Keratinocyte (primary cell): ENCODE results near the gene ZNF678. TPM values are rescaled to one million over a fixed set of nuclear protein-coding genes. Genes with fewer than 3 reads are reported as not detected.

Experiments
- DNase-seq: peaks from one replicate; pipeline ENCODE4 v3.0.0-alpha.2; 2011; ENCODE audit warnings: low read depth, missing footprints, low spot score
- FAIRE-seq: peaks from 2 replicates; lab custom pipeline; 2011; peaks lifted over from hg19 to GRCh38; lab: Jason Lieb, UNC
- H2AFZ ChIP-seq: 2 replicates; pipeline ENCODE4 v1.6.0; 2012; ENCODE audit warnings: low read length, control low read depth, inconsistent platforms; ENCODE audit not compliant: control insufficient read depth
- H3K27ac ChIP-seq: 2 replicates; pipeline ENCODE4 v1.5.1; 2011; ENCODE audit warnings: low read length; ENCODE audit not compliant: control insufficient read depth, insufficient read depth
- H3K27me3 ChIP-seq: 3 replicates; pipeline ENCODE4 v1.6.0; 2011; ENCODE audit warnings: low read length; ENCODE audit not compliant: control insufficient read depth, insufficient read depth; ENCODE audit errors: extremely low read depth
- H3K36me3 ChIP-seq, 2 experiments: 2 replicates in 1 of 2; 3 replicates in 1 of 2; pipeline ENCODE4 v1.5.1; 2011; ENCODE audit warnings: low read length in 2 of 2, mild to moderate bottlenecking in 1 of 2; ENCODE audit not compliant: control insufficient read depth in 2 of 2, insufficient read depth in 2 of 2; ENCODE audit errors: extremely low read depth in 1 of 2
- H3K4me1 ChIP-seq: 3 replicates; pipeline ENCODE4 v1.5.1; 2011; ENCODE audit warnings: low read length; ENCODE audit not compliant: control insufficient read depth, insufficient read depth; ENCODE audit errors: extremely low read depth
- H3K4me2 ChIP-seq: 3 replicates; pipeline ENCODE4 v1.6.0; 2011; ENCODE audit warnings: low read depth, low read length; ENCODE audit not compliant: control insufficient read depth, insufficient read depth; ENCODE audit errors: extremely low read depth
- H3K4me3 ChIP-seq, 3 experiments: fragments of 200-600 bp in 1 of 3; sonication (generic) in 1 of 3; 2 replicates in 2 of 3; 3 replicates in 1 of 3; pipeline ENCODE4 v1.5.1; 2011 to 2016; ENCODE audit warnings: low read length in 3 of 3, mild to moderate bottlenecking in 3 of 3, control low read depth in 2 of 3, inconsistent platforms in 1 of 3, low read depth in 1 of 3, mixed read lengths in 1 of 3, mixed run types in 1 of 3, moderate library complexity in 1 of 3; ENCODE audit not compliant: control insufficient read depth in 2 of 3, insufficient read depth in 2 of 3; ENCODE audit errors: extremely low read depth in 1 of 3
- H3K79me2 ChIP-seq: 2 replicates; pipeline ENCODE4 v1.6.0; 2012; ENCODE audit warnings: low read length; ENCODE audit not compliant: control insufficient read depth, insufficient read depth
- H3K9ac ChIP-seq: 3 replicates; pipeline ENCODE4 v1.6.0; 2011; ENCODE audit warnings: low read length; ENCODE audit not compliant: control insufficient read depth, insufficient read depth; ENCODE audit errors: extremely low read depth
- H3K9me1 ChIP-seq: 3 replicates; pipeline ENCODE4 v1.6.0; 2011; ENCODE audit warnings: low read length; ENCODE audit not compliant: control insufficient read depth, insufficient read depth; ENCODE audit errors: extremely low read depth
- H3K9me3 ChIP-seq: 2 replicates; pipeline ENCODE4 v1.5.1; 2012; ENCODE audit warnings: low read depth, low read length; ENCODE audit not compliant: control insufficient read depth
- H4K20me1 ChIP-seq: 3 replicates; pipeline ENCODE4 v1.6.0; 2011; ENCODE audit warnings: low read length; ENCODE audit not compliant: control insufficient read depth, insufficient read depth; ENCODE audit errors: extremely low read depth
- CTCF ChIP-seq, 3 experiments: IDR thresholded peaks in 1 of 3; conservative IDR thresholded peaks in 1 of 3; optimal IDR thresholded peaks in 1 of 3; 2 replicates in 2 of 3; 3 replicates in 1 of 3; pipeline versions ENCODE3 to v1.5.1; 2011; ENCODE audit warnings: low read length in 3 of 3, mild to moderate bottlenecking in 3 of 3, moderate library complexity in 2 of 3, control low read depth in 1 of 3, inconsistent platforms in 1 of 3; ENCODE audit not compliant: insufficient read depth in 2 of 3; ENCODE audit errors: extremely low read depth in 1 of 3
- EZH2 ChIP-seq: IDR thresholded peaks from one replicate; pipeline ENCODE4 v1.6.1; 2012; ENCODE audit warnings: inconsistent platforms, mild to moderate bottlenecking, low read length, moderate library complexity
- dilution Hi-C: fragments of 300-500 bp; cut with MboI; formaldehyde crosslinking; loops from one replicate; pipeline ENCODE4 v1.7.0; 2020; ENCODE audit warnings: low sequenced_read_pairs; ENCODE audit not compliant: extremely low pct_ligation_motif_present
- polyA plus RNA-seq, 5 experiments: library from polyadenylated mRNA; depleted of rRNA in 3 of 5; stranded (reverse) in 3 of 5; stranded (forward) in 1 of 5; unstranded in 1 of 5; fragments of >200 nt; gene quantifications; 1 replicate in 1 of 5; 2 replicates in 3 of 5; 3 replicates in 1 of 5; pipeline versions ENCODE4 v1.2.1 to v1.2.3, GENCODE V29; 2011 to 2012; ENCODE audit warnings: missing spikeins in 2 of 5, low read depth in 1 of 5, low replicate concordance in 1 of 5

ZNF678 gene
- polyA plus RNA-seq, 1 donor (not counting 4 experiments of a cell fraction or from before 2014, with no cell fraction given) = 3.0 TPM

GRCh38 chr1:227544067-227545050, 19.0 kb upstream of the ZNF678 start:
- TF ChIP-seq EZH2 = no peak
- no peak for TF ChIP-seq CTCF (optimal IDR thresholded peaks at IDR 0.05 in 1 of 3, IDR thresholded peaks at IDR 0.05 in 1 of 3, conservative IDR thresholded peaks at IDR 0.05 in 1 of 3; ENCODE audit: extremely low read depth in 1 of 3, insufficient read depth in 2 of 3, low read length in 3 of 3)
- H4K20me1 ChIP-seq = no peaks in the 10 kb centered on the region
- H3K4me2 ChIP-seq = no peak overlapping the region
- DNase-seq (no peak), FAIRE-seq (no peak)
- no peaks in the 10 kb centered on the region for H3K4me1 ChIP-seq
- H3K9me3 ChIP-seq = no peaks in the 10 kb centered on the region
- no peak overlapping the region for H3K9ac ChIP-seq
- H2AFZ ChIP-seq = no peak overlapping the region
- H3K4me3 ChIP-seq = no peak overlapping the region
- dilution Hi-C loops = no loop called here
- H3K27ac ChIP-seq = no peak overlapping the region
- H3K27me3 ChIP-seq = no peaks in the 10 kb centered on the region
- H3K36me3 ChIP-seq = no peaks in the 10 kb centered on the region
- H3K79me2 ChIP-seq = no peaks in the 10 kb centered on the region
- H3K9me1 ChIP-seq = no peaks in the 10 kb centered on the region

- H3K36me3 ChIP-seq = no peaks in the 10 kb centered on the region
- no peak for DNase-seq
- H2AFZ ChIP-seq = no peak overlapping the region
- H3K27ac ChIP-seq = no peak overlapping the region
- no peaks in the 10 kb centered on the region for H4K20me1 ChIP-seq
- H3K9ac ChIP-seq = no peak overlapping the region
- no peaks in the 10 kb centered on the region for H3K9me1 ChIP-seq
- no peaks in the 10 kb centered on the region for H3K79me2 ChIP-seq
- H3K9me3 ChIP-seq = no peaks in the 10 kb centered on the region
- H3K4me1 ChIP-seq = no peaks in the 10 kb centered on the region
- no peaks in the 10 kb centered on the region for H3K27me3 ChIP-seq
- H3K4me3 ChIP-seq = no peak overlapping the region
- no peak for FAIRE-seq
- TF ChIP-seq CTCF (optimal IDR thresholded peaks at IDR 0.05 in 1 of 3, IDR thresholded peaks at IDR 0.05 in 1 of 3, conservative IDR thresholded peaks at IDR 0.05 in 1 of 3; ENCODE audit: extremely low read depth in 1 of 3, insufficient read depth in 2 of 3, low read length in 3 of 3) (no peak), EZH2 (no peak)
- H3K4me2 ChIP-seq = no peak overlapping the region
- dilution Hi-C loops = no loop called here
These were observed 18.0 kb upstream of the ZNF678 start for GRCh38 chr1:227545361-227545760.
